HG02623 (cell line): ENCODE measurements around the gene CEBPG.
A peak's percentile ranks its signal among the peaks of the same experiment; 100 is the strongest.

Source experiments
- ATAC-seq: cut with Tn5 transposase; IDR thresholded peaks from one replicate; pipeline ENCODE4 v1.9.1; 2021; ENCODE audit warnings: moderate library complexity; ENCODE audit not compliant: unreplicated experiment

Gene CEBPG

DNA sequence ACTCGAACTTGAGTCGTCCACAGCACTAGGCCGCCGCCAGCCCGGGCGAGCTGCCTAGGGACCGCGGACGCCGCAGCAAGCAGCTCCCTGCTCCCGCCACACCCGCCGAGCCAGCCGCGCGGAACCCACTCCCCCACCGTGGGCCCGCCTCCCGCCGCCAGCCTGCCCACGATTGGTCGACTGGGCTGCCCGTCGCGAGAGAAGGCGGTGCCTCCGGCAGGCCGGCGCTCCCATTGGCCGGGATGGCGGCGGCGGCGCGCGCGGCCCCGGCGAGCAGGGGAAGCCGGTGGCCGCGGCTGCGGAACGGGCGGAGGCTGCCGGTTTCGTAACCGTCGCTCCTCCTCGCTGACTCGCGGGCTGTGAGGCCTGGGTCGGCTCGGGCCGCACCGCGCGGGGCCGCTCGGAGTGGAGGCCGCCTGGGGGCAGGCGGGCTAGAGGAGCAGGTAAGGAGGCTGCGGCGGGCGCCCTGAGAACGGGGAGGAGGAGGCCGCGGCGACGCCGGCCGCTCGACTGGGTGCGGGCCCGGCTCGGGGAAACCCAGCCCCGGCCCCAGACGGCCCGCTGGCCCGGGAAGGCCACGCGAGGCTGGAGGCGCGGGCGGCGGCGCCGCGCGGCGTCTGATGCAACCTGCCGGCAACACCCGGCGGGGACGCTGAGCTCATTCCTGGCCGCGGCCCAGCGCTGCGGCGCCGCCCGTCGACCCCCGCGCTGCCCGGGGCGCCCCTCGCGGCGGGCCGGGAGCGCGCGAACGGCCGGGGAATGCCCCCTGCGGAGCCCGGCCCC, at the start of gene CEBPG:
CEBPG (plus strand) TSS at position 257 of the 783 bp plus-strand sequence. CDS start 5,531 bp downstream, outside the sequence.
- ATAC-seq, result peak; percentile 83

DNA sequence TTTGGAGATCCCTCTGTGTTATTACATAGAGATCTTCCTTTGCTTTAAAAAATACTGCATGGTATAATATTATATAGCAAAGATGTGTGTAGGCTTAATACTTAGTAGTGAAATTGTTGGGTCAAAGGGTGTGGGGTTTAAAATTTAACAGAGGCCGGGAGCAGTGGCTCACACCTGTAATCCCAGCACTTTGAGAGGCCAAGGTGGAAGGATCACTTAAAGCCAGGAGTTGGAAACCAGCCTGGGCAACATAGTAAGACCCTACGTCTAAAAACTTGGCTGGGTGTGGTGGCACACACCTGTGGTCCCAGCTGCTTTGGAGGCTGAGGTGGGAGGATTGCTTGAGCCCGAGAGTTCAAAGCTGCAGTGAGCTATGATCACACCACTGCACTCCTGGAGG, 48.9 kb upstream of the CEBPG start:
- no peak for ATAC-seq

- no peak for ATAC-seq
Observed at GRCh38 chr19:33325920-33326319, 47.6 kb upstream of the CEBPG start.

DNA sequence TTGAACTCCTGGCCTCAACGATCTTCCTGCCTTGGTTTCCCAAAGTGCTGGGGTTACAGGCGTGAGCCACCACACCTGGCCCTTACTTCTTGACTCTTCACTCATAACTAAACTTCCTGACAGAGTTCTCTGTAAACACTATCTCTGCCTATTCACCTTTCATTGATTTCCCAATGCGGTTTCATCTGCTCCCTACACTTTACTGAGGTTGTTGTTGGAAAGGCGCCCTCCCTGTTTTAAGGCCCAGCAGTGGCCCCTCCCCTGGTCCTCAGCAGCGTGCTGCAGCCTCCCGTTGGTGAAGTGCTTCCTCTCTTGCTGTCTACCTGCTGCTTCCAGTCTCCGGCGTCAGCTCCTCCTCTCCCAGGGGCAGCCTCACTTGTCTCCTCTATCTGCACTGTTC, 44.4 kb upstream of the CEBPG start:
- ATAC-seq, result no peak

DNA sequence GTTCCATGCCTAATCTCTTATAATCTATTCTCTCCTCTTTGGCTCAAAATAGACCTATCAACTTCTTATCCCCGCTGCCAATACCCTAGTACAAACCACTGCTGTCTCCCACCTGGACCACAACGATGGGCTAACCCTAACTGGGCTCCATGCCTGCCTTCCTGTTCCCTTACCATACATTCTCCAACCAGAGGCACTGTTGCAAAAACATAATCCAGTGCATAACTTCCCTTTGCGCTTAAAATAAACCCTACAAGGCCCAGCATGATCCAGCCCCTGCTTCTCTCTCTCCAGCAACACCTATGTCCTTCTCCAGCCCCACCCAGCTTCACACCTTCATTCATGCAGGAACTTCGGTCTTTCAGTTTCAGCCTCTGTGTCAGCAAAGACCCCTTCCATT, 43.8 kb upstream of the CEBPG start:
- no peak for ATAC-seq

GRCh38 chr19:33332248-33332647, 41.3 kb upstream of the CEBPG start:
- no peak for ATAC-seq

- no peak for ATAC-seq
Observed at GRCh38 chr19:33333151-33333550, 40.4 kb upstream of the CEBPG start.

DNA sequence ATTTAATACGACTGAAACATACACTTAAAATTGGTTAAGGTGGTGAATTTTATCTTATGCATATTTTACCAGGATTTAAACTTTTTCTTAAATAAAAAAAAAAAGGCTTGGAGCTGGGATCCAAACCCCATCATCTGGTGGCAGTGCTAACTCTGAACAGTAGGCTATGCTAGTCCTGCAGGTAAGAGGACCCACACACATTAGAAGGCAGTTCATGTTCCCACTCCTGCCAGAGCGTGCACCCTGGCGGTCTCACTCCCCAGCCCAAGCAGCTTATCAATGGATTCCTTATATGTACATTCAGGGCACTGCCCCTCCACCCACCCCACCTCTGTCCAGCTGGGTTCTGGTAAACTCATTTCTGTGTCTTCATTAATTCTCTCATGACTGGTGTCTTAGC, 39.9 kb upstream of the CEBPG start:
- ATAC-seq, result no peak

- no peak for ATAC-seq
Observed at GRCh38 chr19:33334271-33334670, 39.2 kb upstream of the CEBPG start.

GRCh38 chr19:33335446-33335845, 38.1 kb upstream of the CEBPG start:
- ATAC-seq, result no peak

DNA sequence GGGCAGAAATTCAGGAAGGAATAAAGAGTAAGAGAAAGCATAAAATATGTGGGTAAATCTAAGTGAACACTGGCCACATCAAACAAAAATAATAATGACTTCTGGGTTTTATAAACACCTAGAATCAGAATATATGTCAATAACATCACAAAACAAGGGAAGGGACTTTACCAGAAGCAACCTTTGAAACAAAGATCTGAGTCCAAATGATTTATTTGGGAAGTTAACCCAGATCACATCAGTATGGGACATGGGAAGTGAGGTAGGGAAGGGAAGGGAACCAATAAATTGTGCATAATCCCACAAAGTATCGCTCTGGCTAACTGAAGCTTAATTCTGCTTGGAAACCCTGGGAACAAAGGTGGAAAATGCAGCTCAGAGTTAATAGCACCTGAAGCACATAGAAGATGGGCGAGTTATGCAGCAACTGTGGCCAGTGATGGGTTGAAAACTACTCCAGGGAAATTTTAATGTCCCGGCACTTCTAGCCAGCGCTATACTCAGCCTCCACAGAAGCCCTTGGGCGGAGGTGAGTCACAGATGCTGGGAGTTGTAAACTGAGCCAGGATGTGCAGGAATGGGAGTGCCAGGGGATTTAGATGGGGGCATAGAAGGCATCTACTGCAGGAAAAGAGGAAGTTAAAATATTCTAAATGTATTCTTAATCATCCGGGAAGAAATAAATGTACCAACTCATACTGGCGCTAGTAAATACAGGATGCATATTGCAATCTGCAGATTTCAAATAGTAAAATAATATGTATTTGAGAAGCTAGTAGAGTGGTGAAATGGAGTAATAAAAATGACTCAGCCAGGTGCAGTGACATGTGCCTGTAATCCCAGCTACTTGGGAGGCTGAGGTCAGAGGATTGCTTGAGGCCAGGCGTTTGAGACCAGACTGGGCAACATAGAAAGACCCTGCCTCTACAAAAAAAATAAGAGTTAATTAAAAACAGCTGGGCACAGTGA, 34.2 kb upstream of the CEBPG start:
- no peak for ATAC-seq

DNA sequence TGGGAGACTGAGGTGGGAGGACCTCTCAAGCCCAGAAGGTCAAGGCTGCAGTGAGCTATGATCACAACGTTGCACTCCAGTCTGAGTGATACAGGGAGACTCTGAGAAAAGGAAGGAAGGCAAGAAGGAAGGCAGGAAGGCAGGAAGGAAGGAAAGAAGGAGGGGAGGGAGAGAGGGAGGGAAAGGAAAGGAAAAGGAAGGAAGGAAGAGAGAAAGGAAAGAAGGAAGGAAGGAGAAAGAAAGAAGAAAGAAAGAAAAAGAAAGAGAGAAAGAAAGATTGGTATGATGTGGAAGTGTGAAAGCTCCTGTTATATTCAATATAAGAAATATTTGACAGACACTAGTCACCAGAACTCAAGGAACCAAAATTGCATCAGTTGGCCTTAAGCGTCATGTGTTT, 32.5 kb upstream of the CEBPG start:
- ATAC-seq, result no peak

GRCh38 chr19:33343301-33343700, 30.2 kb upstream of the CEBPG start:
- ATAC-seq, result no peak

GRCh38 chr19:33343859-33344572, 29.5 kb upstream of the CEBPG start:
- ATAC-seq, result no peak

GRCh38 chr19:33344573-33344925, 29.0 kb upstream of the CEBPG start:
- ATAC-seq, result no peak

- no peak for ATAC-seq
Observed at GRCh38 chr19:33345163-33345562, 28.3 kb upstream of the CEBPG start.

- ATAC-seq, result no peak
Observed at GRCh38 chr19:33346665-33347064, 26.8 kb upstream of the CEBPG start.

DNA sequence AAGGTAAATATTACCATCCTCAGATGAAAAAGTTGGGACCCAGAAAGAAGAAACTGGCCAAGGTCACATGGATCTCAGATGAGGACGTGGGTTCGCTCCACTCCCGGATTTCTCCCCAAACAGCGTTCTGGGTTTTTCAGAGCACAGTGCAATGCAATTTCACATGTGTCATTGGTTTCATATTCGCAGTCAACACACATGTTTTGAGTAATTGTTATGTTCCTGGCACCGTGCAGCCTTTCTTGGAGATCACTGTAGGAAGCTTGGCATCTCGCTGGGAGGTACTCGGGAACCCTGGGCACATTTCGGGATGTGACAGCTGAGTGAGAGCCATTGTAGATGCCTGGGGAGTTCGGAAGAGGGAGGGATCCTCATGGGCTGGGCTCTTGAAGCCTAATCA, 26.2 kb upstream of the CEBPG start:
- ATAC-seq, result no peak

DNA sequence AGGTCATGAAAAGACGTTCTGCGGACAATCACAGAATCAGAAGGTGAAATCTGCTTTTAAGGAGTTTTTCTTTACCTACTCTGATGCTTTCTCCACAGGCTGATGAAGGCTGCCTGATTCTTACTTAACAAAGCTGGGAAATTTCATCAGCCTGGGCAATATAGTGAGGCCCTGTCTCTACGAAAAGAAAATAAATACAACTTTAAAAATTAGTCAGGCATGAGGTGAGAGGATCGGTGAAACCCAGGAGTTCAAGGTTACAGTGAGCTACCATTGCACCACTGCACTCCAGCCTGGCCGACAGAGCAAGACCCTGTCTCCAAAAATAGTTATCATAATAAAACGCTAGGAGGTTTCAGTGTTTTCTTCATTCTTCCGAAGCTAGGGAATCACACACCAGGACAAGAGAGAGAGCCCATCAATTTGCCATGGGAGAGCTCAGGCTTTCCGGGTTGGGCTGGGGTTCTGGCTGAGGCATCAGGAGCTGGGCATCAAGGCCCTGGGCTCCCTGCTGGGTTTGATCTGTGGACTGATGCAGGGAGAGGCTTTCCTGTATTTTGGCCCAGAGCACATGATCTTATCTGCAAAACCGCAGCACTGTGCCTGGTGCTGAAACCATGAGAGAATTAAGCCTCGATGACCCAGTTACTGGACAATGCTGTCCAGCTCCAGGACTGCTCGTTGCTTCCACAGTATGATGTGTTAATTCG, 25.1 kb upstream of the CEBPG start:
- no peak for ATAC-seq

GRCh38 chr19:33349319-33350289, 23.9 kb upstream of the CEBPG start:
- ATAC-seq, result no peak
